Measurements from ENCODE around the gene PGM3. TPM values are rescaled to one million over a fixed set of nuclear protein-coding genes. Genes with fewer than 3 reads are reported as not detected.

The PGM3 gene
- total RNA-seq, 2 experiments from 2014 or later: 13.2 to 17.5 TPM

- Mint-ChIP-seq H3K27ac (no peak overlapping the region), H3K9me3 (no peaks in the 10 kb centered on the region), H3K4me1 (ENCODE audit: low read depth) (no peaks in the 10 kb centered on the region), H3K27me3 (no peaks in the 10 kb centered on the region), H3K36me3 (ENCODE audit: low read depth) (peaks cover 19% of the 10 kb centered on the region), H3K4me3 (no peak overlapping the region)
- DNase-seq (no peak), ATAC-seq (no peak)
- ChIA-PET CTCF (no interaction called here), POLR2A (interaction anchor here (0.9 kb wide), 1 partner anchor 9 kb away, joined by 3 read pairs; no protein-coding TSS in a partner anchor)
- intact Hi-C loops (cut with micrococcal nuclease): no loop called here
- no peak for TF ChIP-seq CTCF (IDR thresholded peaks at IDR 0.05)
Observed at GRCh38 chr6:83126807-83127206, 66.3 kb downstream of the PGM3 start.

GRCh38 chr6:83126223-83126622, 66.8 kb downstream of the PGM3 start:
- Mint-ChIP-seq H3K9me3 (no peaks in the 10 kb centered on the region), H3K27me3 (no peaks in the 10 kb centered on the region), H3K4me3 (no peak overlapping the region), H3K27ac (no peak overlapping the region), H3K36me3 (ENCODE audit: low read depth) (peaks cover 19% of the 10 kb centered on the region), H3K4me1 (ENCODE audit: low read depth) (no peaks in the 10 kb centered on the region)
- no peak for DNase-seq
- no peak for ATAC-seq
- intact Hi-C loops (cut with micrococcal nuclease): no loop called here
- CTCF ChIA-PET: no interaction called here
- no peak for TF ChIP-seq CTCF (IDR thresholded peaks at IDR 0.05)
- POLR2A ChIA-PET: no interaction called here

- Mint-ChIP-seq H3K4me1 (ENCODE audit: low read depth) (no peaks in the 10 kb centered on the region), H3K9me3 (no peaks in the 10 kb centered on the region), H3K27ac (no peak overlapping the region), H3K27me3 (no peaks in the 10 kb centered on the region), H3K36me3 (ENCODE audit: low read depth) (peaks cover 23% of the 10 kb centered on the region), H3K4me3 (no peak overlapping the region)
- ATAC-seq (no peak), DNase-seq (no peak)
- TF ChIP-seq CTCF (IDR thresholded peaks at IDR 0.05): no peak
- ChIA-PET POLR2A (no interaction called here), CTCF (no interaction called here)
- intact Hi-C loops (cut with micrococcal nuclease): no loop called here
Observed at GRCh38 chr6:83125425-83125824, 67.6 kb downstream of the PGM3 start.

GRCh38 chr6:83124553-83124952, 68.5 kb downstream of the PGM3 start:
- no peak for TF ChIP-seq CTCF (IDR thresholded peaks at IDR 0.05)
- ATAC-seq (no peak), DNase-seq (no peak)
- CTCF ChIA-PET: no interaction called here
- POLR2A ChIA-PET: no interaction called here
- Mint-ChIP-seq H3K4me1 (ENCODE audit: low read depth) (no peaks in the 10 kb centered on the region), H3K4me3 (no peak overlapping the region), H3K27me3 (no peaks in the 10 kb centered on the region), H3K9me3 (no peaks in the 10 kb centered on the region), H3K36me3 (ENCODE audit: low read depth) (peaks cover 24% of the 10 kb centered on the region), H3K27ac (no peak overlapping the region)
- intact Hi-C loops (cut with micrococcal nuclease): no loop called here

- TF ChIP-seq CTCF (IDR thresholded peaks at IDR 0.05): no peak
- Mint-ChIP-seq H3K9me3 (no peaks in the 10 kb centered on the region), H3K36me3 (ENCODE audit: low read depth) (peaks cover 16% of the 10 kb centered on the region), H3K4me3 (no peak overlapping the region), H3K27ac (no peak overlapping the region), H3K4me1 (ENCODE audit: low read depth) (no peaks in the 10 kb centered on the region), H3K27me3 (no peaks in the 10 kb centered on the region)
- POLR2A ChIA-PET: interaction anchor here (0.6 kb wide), 1 partner anchor 883 kb away, joined by 3 read pairs; no protein-coding TSS in a partner anchor
- intact Hi-C loops (cut with micrococcal nuclease): no loop called here
- ATAC-seq (no peak), DNase-seq (no peak)
- CTCF ChIA-PET: interaction anchor here (2.4 to 2.9 kb wide), 2 partner anchors 53 to 54 kb away, joined by 8 to 14 read pairs; partner anchors contain the start of genes DOP1A and UBE3D
Observed at GRCh38 chr6:83119742-83120300, 73.2 kb downstream of the PGM3 start.

Data from activated CD8-positive, alpha-beta T cell treated with anti-CD3 and anti-CD28 coated beads for 36 hours (primary cell).